Testis (tissue), 3 donors: ENCODE results near the gene RNF180. TPM values are rescaled to one million over a fixed set of nuclear protein-coding genes. Genes with fewer than 3 reads are reported as not detected.

Experiments used
- DNase-seq: peaks from one replicate; pipeline ENCODE4 v3.0.0-alpha.2; 2019
- H3K27ac ChIP-seq, 2 donors: fragments of 200-600 bp; sonication (generic); one replicate each; pipeline ENCODE4 v1.5.1; 2019
- H3K27me3 ChIP-seq: fragments of 200-600 bp; sonication (generic); one replicate; pipeline ENCODE4 v1.5.1; 2019
- H3K36me3 ChIP-seq: fragments of 200-600 bp; sonication (generic); one replicate; pipeline ENCODE4 v1.5.1; 2017; ENCODE audit warnings: low read depth; ENCODE audit errors: missing control alignments
- H3K4me1 ChIP-seq: fragments of 200-600 bp; sonication (generic); one replicate; pipeline ENCODE4 v1.5.1; 2019
- H3K4me3 ChIP-seq, 2 donors: fragments of 200-600 bp; sonication (generic); one replicate each; pipeline ENCODE4 v1.5.1; 2017 to 2019
- H3K9me3 ChIP-seq: fragments of 200-600 bp; sonication (generic); one replicate; pipeline ENCODE4 v1.5.1; 2017
- POLR2A ChIP-seq: fragments of 450-650 bp; IDR thresholded peaks from one replicate; pipeline ENCODE4 v1.6.1; 2017; ENCODE audit warnings: antibody characterized with exemption, mild to moderate bottlenecking, moderate library complexity
- WGBS, 2 donors: methylation state at CpG; one replicate each; pipeline ENCODE4 v1.1.5; 2018; 5-methylcytosine and 5-hydroxymethylcytosine counted together
- intact Hi-C: fragments of 100-400 bp; cut with DNase I; formaldehyde crosslinking; loops from one replicate; pipeline ENCODE4 v1.15.1; 2023; ENCODE audit warnings: low total_unique reads
- polyA plus RNA-seq: library from polyadenylated mRNA; stranded (reverse); fragments of 350-450 nt; fragmentation: Illumina TruSeq; extraction: RNeasy Lipid Tissue Mini Kit (QIAGEN cat#74804); gene quantifications from one replicate; pipeline ENCODE4 v1.2.3, GENCODE V29; 2014; ENCODE audit warnings: low read depth, low replicate concordance; ENCODE audit not compliant: insufficient read depth
- total RNA-seq, 2 donors: library from RNA; depleted of rRNA; stranded (reverse); fragments of >200 nt; gene quantifications; one replicate each; pipeline ENCODE4 v1.2.3, GENCODE V29; 2016
- TF ChIP-seq, protein P1 (sequence below), 3 experiments: fragments of 450-650 bp in 2 of 3; fragments of 200-600 bp in 1 of 3; sonication (generic) in 1 of 3; IDR thresholded peaks; one replicate each; pipeline ENCODE4 v1.5.1; 2016 to 2019; ENCODE audit warnings: antibody characterized with exemption in 3 of 3, mild to moderate bottlenecking in 2 of 3, moderate library complexity in 1 of 3

The RNF180 gene
- total and polyA plus RNA-seq, 3 donors from 2014 or later: 4.5 to 25.6 (median 23.1) TPM

DNA sequence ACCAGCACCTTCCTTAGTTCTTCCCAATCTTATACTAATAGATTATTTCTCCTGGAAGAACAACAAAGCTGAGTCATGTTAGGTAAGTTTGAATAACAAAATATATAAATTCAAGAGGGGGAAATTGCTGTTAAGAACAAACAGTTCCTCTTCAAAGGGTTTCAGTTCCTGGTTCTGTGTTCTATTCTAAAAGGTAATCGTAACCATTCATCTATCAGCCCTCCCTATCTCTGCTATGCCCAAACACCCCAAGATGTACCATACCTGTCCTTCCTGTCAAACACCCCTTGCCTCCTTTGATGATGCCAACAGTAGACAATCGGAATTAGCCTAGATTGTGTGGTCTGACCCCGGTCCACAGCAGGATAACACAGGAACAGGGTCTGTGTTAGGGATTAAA is 4.2 kb upstream of the RNF180 start:
- intact Hi-C loops: no loop called here
- no peak for DNase-seq
- 87 to 98% methylated on average over 3 of the region's 3 CpGs for WGBS, 2 donors
- TF ChIP-seq POLR2A: no peak
- TF ChIP-seq, protein P1, sequence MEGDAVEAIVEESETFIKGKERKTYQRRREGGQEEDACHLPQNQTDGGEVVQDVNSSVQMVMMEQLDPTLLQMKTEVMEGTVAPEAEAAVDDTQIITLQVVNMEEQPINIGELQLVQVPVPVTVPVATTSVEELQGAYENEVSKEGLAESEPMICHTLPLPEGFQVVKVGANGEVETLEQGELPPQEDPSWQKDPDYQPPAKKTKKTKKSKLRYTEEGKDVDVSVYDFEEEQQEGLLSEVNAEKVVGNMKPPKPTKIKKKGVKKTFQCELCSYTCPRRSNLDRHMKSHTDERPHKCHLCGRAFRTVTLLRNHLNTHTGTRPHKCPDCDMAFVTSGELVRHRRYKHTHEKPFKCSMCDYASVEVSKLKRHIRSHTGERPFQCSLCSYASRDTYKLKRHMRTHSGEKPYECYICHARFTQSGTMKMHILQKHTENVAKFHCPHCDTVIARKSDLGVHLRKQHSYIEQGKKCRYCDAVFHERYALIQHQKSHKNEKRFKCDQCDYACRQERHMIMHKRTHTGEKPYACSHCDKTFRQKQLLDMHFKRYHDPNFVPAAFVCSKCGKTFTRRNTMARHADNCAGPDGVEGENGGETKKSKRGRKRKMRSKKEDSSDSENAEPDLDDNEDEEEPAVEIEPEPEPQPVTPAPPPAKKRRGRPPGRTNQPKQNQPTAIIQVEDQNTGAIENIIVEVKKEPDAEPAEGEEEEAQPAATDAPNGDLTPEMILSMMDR (IDR thresholded peaks at IDR 0.05): no peak
- Histone ChIP-seq H3K9me3 (no peaks in the 10 kb centered on the region), H3K27me3 (no peaks in the 10 kb centered on the region), H3K27ac (no peak overlapping the region), H3K4me3 (no peak overlapping the region), H3K36me3 (no peaks in the 10 kb centered on the region), H3K4me1 (no peaks in the 10 kb centered on the region)

DNA sequence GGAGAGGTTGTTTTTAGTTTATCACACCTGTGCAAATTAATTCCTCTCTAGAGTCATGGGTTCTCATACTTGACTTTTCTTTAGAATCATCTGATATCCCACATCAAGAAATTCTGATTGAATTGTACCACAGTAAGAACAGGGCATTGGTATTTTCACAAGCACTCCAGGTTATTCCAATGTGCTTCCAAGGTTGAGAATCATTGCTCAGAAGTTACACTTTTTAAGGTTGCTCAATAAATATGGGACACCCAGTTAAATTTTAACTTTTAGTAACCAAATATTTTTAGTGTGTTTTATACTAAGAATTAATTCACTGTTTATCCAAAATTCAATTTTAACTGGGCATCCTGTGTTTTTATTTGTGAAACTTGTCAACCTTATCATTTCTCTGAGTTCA is 2.5 kb upstream of the RNF180 start:
- TF ChIP-seq POLR2A: no peak
- TF ChIP-seq, protein P1 (IDR thresholded peaks at IDR 0.05): no peak
- H3K9me3 ChIP-seq: no peaks in the 10 kb centered on the region
- no peaks in the 10 kb centered on the region for H3K36me3 ChIP-seq
- no peak overlapping the region for H3K27ac ChIP-seq
- peaks cover 3% of the 10 kb centered on the region for H3K4me1 ChIP-seq
- no peaks in the 10 kb centered on the region for H3K27me3 ChIP-seq
- no peak overlapping the region for H3K4me3 ChIP-seq
- intact Hi-C loops: no loop called here
- DNase-seq: no peak

DNA sequence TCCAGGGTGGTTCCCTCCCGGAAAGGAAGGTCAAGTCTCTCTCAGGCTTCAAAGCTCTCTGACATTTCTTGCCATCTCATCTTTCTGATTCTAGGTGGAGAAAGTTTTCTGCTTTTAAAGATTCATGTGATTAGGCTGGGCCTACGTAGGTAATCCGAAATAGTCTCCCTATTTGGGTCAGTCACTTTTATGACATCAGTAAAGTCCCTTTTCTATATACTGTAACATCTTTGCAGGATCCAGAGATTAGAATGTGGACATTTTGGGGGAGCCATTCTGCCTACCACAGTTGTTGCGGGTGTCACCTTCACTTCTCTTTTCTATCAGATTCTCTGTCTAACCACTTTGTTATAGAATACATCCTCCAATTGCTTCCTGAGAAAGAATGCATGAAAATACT is 1.9 kb upstream of the RNF180 start:
- no peak overlapping the region for H3K27ac ChIP-seq
- no peak for TF ChIP-seq POLR2A
- TF ChIP-seq, protein P1 (IDR thresholded peaks at IDR 0.05): no peak
- 84 to 86% methylated on average over 4 of the region's 4 CpGs for WGBS, 2 donors

DNA sequence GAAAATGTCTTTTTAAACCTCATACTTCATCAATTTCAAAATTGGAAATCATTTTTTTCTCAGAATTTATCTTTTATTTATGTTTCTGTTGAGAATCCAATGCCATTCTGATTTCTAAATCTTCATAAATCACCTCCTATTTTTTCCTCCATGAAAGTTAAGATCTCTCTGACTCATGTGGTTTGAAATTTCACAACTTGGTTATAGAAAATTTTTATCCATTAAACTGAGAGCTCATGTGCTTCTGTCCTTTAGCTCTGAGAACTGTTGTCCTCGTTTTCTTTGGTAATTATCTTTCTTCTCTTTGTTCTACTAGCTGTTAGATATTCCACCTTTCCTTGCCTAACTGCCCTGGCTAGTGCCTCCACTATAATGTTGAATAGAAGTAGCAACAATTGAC is 1.5 kb upstream of the RNF180 start:
- intact Hi-C loops: no loop called here

More for the DNA sequence above, 1.9 kb upstream of the RNF180 start:
- Histone ChIP-seq H3K4me1 (peaks cover 3% of the 10 kb centered on the region), H3K36me3 (no peaks in the 10 kb centered on the region), H3K27me3 (no peaks in the 10 kb centered on the region), H3K4me3 (no peak overlapping the region), H3K9me3 (no peaks in the 10 kb centered on the region)
- no peak for DNase-seq
- intact Hi-C loops: no loop called here

DNA sequence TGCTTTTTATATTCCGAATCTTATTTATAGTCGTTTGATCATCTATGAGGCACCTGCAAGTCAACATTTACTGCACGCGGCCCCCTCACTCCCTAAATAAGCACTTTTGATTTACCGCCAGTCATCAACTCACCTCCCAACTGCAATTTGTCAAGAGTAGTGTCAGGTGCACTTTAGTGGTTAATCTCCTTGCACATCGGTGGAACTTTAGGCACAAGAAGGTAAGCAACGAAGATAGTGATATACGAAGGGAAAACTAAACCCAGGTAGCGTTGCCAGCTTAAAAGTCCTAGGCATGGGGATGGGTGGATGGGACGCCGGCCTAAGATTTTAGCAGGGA is 513 bp upstream of the RNF180 start:
- TF ChIP-seq, protein P1 (IDR thresholded peaks at IDR 0.05): no peak
- TF ChIP-seq POLR2A: no peak
- H3K36me3 ChIP-seq: no peaks in the 10 kb centered on the region
- H3K4me1 ChIP-seq: peaks cover 3% of the 10 kb centered on the region
- WGBS, 2 donors: 14 to 18% methylated on average over 11 of the region's 11 CpGs
- H3K4me3 ChIP-seq: peak overlapping the region; percentile 83 to 89
- peak overlapping the region; percentile 86 to 89 for H3K27ac ChIP-seq
- intact Hi-C loops: no loop called here
- H3K9me3 ChIP-seq: no peaks in the 10 kb centered on the region
- DNase-seq: no peak
- H3K27me3 ChIP-seq: no peaks in the 10 kb centered on the region

More for the DNA sequence above, 1.5 kb upstream of the RNF180 start:
- no peak overlapping the region for H3K4me3 ChIP-seq
- TF ChIP-seq, protein P1 (IDR thresholded peaks at IDR 0.05): no peak
- no peak for TF ChIP-seq POLR2A
- 50 to 63% methylated on average over 1 of the region's 1 CpG for WGBS, 2 donors
- no peaks in the 10 kb centered on the region for H3K9me3 ChIP-seq
- peak overlapping the region in 1 of 2 donors; percentile 86 for H3K27ac ChIP-seq
- DNase-seq: no peak
- peaks cover 3% of the 10 kb centered on the region for H3K4me1 ChIP-seq
- no peaks in the 10 kb centered on the region for H3K36me3 ChIP-seq
- no peaks in the 10 kb centered on the region for H3K27me3 ChIP-seq
